ENCODE data around the gene JARID2. TPM values are rescaled to one million over a fixed set of nuclear protein-coding genes. Genes with fewer than 3 reads are reported as not detected.

Gene JARID2
- total RNA-seq, 1 donor from 2014 or later: 12.5 TPM

DNA sequence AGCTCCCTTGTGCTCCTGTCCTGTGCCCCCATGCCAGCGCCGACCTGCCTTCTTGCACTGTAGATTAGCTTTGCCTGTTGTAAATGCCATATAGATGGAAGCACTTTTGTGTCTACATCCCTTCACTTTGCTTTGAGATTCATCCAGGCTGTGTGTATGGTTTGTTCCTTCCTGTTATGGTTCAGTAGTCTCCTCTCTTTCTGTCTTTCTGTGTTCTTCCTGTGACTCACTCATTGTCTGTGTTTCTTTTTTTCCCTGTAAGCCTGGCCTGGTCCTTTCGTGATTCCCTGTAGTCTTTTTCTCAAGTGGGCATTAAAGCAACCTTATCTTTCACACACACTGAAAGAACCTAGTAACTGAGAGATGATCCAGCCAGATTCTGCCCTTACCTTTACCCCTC lies 66.6 kb downstream of the JARID2 start:
- Mint-ChIP-seq H3K4me3 (ENCODE audit: unreplicated experiment) (no peak overlapping the region), H3K27me3 (ENCODE audit: unreplicated experiment) (no peaks in the 10 kb centered on the region), H3K36me3 (ENCODE audit: unreplicated experiment) (no peaks in the 10 kb centered on the region), H3K9me3 (ENCODE audit: unreplicated experiment) (no peaks in the 10 kb centered on the region), H3K4me1 (ENCODE audit: unreplicated experiment) (peaks cover 34% of the 10 kb centered on the region), H3K27ac (ENCODE audit: unreplicated experiment) (peak overlapping the region; percentile 59)
- no peak for DNase-seq (ENCODE audit: extremely low spot score, unreplicated experiment)
- TF ChIP-seq, protein P1, sequence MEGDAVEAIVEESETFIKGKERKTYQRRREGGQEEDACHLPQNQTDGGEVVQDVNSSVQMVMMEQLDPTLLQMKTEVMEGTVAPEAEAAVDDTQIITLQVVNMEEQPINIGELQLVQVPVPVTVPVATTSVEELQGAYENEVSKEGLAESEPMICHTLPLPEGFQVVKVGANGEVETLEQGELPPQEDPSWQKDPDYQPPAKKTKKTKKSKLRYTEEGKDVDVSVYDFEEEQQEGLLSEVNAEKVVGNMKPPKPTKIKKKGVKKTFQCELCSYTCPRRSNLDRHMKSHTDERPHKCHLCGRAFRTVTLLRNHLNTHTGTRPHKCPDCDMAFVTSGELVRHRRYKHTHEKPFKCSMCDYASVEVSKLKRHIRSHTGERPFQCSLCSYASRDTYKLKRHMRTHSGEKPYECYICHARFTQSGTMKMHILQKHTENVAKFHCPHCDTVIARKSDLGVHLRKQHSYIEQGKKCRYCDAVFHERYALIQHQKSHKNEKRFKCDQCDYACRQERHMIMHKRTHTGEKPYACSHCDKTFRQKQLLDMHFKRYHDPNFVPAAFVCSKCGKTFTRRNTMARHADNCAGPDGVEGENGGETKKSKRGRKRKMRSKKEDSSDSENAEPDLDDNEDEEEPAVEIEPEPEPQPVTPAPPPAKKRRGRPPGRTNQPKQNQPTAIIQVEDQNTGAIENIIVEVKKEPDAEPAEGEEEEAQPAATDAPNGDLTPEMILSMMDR (IDR thresholded peaks at IDR 0.05): no peak

DNA sequence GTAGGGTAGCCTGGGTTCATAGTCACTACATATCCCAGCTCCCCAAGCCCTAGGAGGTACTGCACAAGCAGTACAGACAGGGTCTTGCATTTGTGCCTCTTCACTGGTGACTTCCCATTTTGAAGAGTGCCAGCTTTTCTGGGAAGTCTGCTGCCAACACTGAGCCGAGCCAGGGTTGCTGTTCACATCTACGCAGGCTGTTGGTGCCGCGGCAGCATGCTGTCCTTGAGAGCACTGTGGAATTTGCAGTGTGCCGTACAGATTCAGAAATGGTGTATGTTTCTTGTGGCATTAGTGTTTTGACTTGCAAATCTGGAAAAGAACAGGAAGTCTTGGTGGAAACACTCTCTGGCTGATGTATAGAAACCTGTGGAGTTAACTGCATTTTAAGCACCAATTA lies 67.5 kb downstream of the JARID2 start:
- Mint-ChIP-seq H3K27me3 (ENCODE audit: unreplicated experiment) (no peaks in the 10 kb centered on the region), H3K4me1 (ENCODE audit: unreplicated experiment) (peaks cover 33% of the 10 kb centered on the region), H3K4me3 (ENCODE audit: unreplicated experiment) (no peak overlapping the region), H3K9me3 (ENCODE audit: unreplicated experiment) (no peaks in the 10 kb centered on the region), H3K36me3 (ENCODE audit: unreplicated experiment) (no peaks in the 10 kb centered on the region), H3K27ac (ENCODE audit: unreplicated experiment) (no peak overlapping the region)
- TF ChIP-seq, protein P1 (IDR thresholded peaks at IDR 0.05): no peak
- DNase-seq (ENCODE audit: extremely low spot score, unreplicated experiment): no peak

DNA sequence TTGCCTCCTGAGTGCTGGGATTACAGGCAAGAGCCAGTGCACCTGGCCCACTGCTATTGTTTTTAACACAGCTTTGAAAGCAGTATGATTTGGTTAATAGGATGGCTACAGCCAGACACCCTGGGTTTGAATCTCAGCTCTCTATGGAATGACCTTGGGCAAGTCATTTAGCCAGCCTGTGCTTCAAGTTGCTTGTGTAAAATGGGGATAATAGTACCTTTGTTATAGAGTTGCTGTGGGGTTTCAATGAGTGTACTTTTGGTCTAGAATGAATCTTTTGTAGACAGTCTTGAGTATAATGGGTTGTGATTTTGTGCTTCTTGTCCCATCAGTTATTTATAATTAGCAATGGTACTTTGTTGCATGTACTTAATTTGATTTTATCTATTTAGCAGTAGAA lies 70.9 kb downstream of the JARID2 start:
- no peak overlapping the region for H3K4me3 Mint-ChIP-seq (ENCODE audit: unreplicated experiment)
- H3K36me3 Mint-ChIP-seq (ENCODE audit: unreplicated experiment): no peaks in the 10 kb centered on the region
- TF ChIP-seq, protein P1 (IDR thresholded peaks at IDR 0.05): no peak
- H3K27ac Mint-ChIP-seq (ENCODE audit: unreplicated experiment): no peak overlapping the region
- no peak for DNase-seq (ENCODE audit: extremely low spot score, unreplicated experiment)
- H3K4me1 Mint-ChIP-seq (ENCODE audit: unreplicated experiment): peaks cover 34% of the 10 kb centered on the region
- H3K27me3 Mint-ChIP-seq (ENCODE audit: unreplicated experiment): no peaks in the 10 kb centered on the region
- H3K9me3 Mint-ChIP-seq (ENCODE audit: unreplicated experiment): no peaks in the 10 kb centered on the region

DNA sequence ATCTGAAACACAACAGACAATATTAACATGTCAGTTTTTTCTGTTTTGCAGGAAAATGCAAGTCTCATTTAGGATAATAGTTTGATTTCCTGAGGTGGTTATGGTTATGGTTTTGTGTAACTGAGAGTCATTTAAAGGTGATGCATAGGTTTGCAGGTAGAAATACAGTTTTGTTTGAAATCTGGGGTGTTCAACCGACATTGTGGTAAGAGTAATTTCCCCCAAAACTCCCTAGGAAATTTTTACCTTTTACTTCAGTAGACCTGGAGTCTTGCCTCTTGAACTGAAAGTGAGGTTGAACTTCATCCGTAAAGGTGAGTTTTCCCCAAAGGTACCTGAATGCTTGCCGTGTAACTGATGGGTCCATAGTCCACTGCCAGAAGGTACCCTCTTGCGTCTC lies 71.4 kb downstream of the JARID2 start:
- Mint-ChIP-seq H3K36me3 (ENCODE audit: unreplicated experiment) (no peaks in the 10 kb centered on the region), H3K27ac (ENCODE audit: unreplicated experiment) (no peak overlapping the region), H3K27me3 (ENCODE audit: unreplicated experiment) (no peaks in the 10 kb centered on the region), H3K4me3 (ENCODE audit: unreplicated experiment) (no peak overlapping the region), H3K4me1 (ENCODE audit: unreplicated experiment) (peaks cover 34% of the 10 kb centered on the region), H3K9me3 (ENCODE audit: unreplicated experiment) (no peaks in the 10 kb centered on the region)
- DNase-seq (ENCODE audit: extremely low spot score, unreplicated experiment): no peak
- TF ChIP-seq, protein P1 (IDR thresholded peaks at IDR 0.05): no peak

DNA sequence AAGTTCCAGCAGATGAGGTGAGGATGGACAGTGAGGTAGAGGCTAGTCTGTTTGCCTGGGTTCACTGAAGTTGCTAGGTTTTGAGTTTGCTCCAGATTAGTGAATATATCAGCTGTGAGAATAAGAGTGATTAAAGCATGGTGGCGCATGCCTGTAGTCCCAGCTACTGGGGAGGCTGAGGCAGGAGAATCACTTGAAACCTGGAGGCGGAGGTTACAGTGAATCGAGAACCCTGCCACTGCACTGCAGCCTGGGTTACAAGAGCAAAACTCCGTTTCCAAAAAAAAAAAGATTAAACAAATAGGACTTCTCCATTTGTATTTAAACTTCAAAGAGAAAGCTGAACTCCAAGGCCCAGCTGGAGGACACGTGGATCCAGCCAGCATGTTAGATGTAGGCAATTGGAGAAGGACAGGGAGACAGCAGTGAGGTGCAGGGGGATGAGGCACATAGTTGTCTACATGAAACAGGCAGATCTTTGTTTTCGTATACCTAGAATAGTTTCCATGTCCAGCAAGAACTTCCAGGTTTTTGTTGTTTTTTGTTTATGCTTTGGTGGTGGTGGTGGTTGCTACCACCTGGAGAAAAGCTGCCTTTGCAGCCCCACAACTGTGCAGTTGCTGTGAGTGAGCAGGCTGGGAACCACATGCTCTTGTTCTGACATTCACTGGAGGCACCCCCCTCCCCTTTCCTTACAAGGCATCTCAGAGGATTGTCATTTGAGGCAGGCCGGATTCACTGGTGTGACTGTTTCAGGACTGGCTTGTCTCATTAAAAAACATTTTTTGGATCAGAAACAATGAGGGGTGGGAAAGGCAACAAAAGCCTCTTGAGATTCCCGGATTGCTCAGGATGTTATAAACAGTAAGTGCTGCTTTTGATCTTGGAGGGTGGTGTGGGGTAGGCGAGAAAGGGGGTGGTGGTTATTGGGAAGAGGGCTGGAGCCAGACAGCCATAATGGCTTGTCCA lies 72.3 kb downstream of the JARID2 start:
- no peak overlapping the region for H3K27ac Mint-ChIP-seq (ENCODE audit: unreplicated experiment)
- H3K27me3 Mint-ChIP-seq (ENCODE audit: unreplicated experiment): no peaks in the 10 kb centered on the region
- no peak overlapping the region for H3K4me3 Mint-ChIP-seq (ENCODE audit: unreplicated experiment)
- no peak for DNase-seq (ENCODE audit: extremely low spot score, unreplicated experiment)
- TF ChIP-seq, protein P1 (IDR thresholded peaks at IDR 0.05): no peak
- peaks cover 34% of the 10 kb centered on the region for H3K4me1 Mint-ChIP-seq (ENCODE audit: unreplicated experiment)
- no peaks in the 10 kb centered on the region for H3K9me3 Mint-ChIP-seq (ENCODE audit: unreplicated experiment)
- H3K36me3 Mint-ChIP-seq (ENCODE audit: unreplicated experiment): no peaks in the 10 kb centered on the region

Measured in osteocyte (in vitro differentiated cells).